OCI-LY7 (cell line): ENCODE measurements around the gene SRRT.

Source experiments
- CTCF ChIP-seq: fragments of 200-600 bp; sonication (generic); conservative IDR thresholded peaks from 2 replicates; pipeline ENCODE4 v1.5.1; 2014; ENCODE audit warnings: mild to moderate bottlenecking, antibody characterized with exemption, low read length, moderate library complexity, mixed read lengths
- EZH2phosphoT487 ChIP-seq: fragments of 200-600 bp; sonication (generic); IDR thresholded peaks from 2 replicates; pipeline ENCODE4 v1.6.1; 2018; ENCODE audit warnings: low read depth, borderline replicate concordance, mild to moderate bottlenecking, mixed run types, antibody characterized with exemption, low read length, moderate library complexity, mixed read lengths

GRCh38 chr7:100874300-100874576, 665 bp upstream of the SRRT start:
- TF ChIP-seq CTCF (no peak), EZH2phosphoT487 (no peak)
